ENCODE data around the gene GJD4. TPM values are rescaled to one million over a fixed set of nuclear protein-coding genes. Genes with fewer than 3 reads are reported as not detected.

Gene GJD4
- total RNA-seq, 8 experiments from 2014 or later = 0.62 TPM; not detected in 7

DNA sequence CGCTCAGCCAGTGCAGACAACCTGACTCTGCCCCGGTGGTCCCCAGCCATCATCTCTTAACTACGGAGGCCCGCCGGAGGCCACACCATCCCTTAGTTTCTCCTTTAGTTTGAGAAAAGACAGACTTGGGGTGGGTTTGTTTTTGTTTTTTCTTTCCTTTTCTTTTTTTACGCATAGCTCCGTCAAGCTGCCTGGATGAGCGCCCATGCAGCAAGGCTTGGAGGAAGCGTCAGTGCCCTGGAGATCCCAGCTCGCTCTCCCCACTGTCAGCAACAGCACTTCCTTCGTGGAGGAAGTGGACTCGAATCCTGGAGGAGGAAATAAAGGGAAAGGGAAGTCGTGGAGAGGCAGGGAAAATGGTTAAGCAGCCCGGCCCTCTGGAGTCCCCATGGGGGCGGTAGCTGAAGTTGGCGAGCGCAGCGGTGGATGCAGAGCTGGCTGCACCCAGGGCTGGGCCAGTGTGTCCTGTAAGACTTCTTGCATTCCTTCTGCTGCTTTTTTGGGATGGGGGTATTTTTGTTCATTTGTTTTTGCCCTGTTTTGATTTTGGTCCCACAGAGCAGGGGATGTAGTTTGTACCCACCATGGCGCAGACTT, 35.9 kb upstream of the GJD4 start:
- Histone ChIP-seq H3K27ac (no peak overlapping the region), H3K4me3 (no peak overlapping the region), H3K4me1 (replicated peaks in 1 of 2) (no peaks in the 10 kb centered on the region)
- in situ Hi-C loops (cut with MboI; ENCODE audit: low pct_unique_long_range_greater_than_20kb in 2 of 9, low sequenced_read_pairs in 9 of 9, unreplicated experiment in 9 of 9) = loop anchor here in 1 of 9 experiments (25.0 kb wide), 1 partner anchor 332 kb away; no protein-coding TSS in a partner anchor
- ATAC-seq (replicated peaks in 6 of 8) = no peak
- WGBS, 10 experiments = 75 to 100% (median 94%) methylated on average over 1 to 17 of the region's 19 CpGs

DNA sequence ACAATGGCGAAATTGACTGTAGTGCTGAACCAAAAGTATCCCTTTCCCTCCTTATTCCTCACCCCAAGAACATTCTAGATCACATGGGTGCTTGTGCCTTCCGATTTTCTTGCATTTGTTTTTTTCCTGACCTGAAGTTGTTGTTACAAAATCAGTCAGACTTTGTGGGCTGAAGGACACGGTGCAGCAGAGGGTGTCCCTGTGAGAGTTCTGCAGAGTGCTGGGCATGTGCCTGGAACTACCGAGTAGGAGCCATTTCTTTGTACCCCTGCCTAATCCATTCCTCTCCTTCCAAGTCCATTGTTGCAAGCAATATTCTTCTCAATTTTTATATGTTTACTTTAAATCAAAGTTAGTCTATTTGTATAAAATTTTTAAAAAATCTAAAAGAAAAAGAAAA, 35.3 kb upstream of the GJD4 start:
- 48 to 95% (median 89%) methylated on average over 2 to 4 of the region's 4 CpGs; no CpG with 5 or more reads in 1 of the 10 experiments for WGBS, 10 experiments
- H3K4me3 ChIP-seq = no peak overlapping the region
- H3K4me1 ChIP-seq (replicated peaks in 1 of 2) = no peaks in the 10 kb centered on the region
- ATAC-seq (replicated peaks in 6 of 8) = no peak
- no peak overlapping the region for H3K27ac ChIP-seq
- in situ Hi-C loops (cut with MboI; ENCODE audit: low pct_unique_long_range_greater_than_20kb in 2 of 9, low sequenced_read_pairs in 9 of 9, unreplicated experiment in 9 of 9) = loop anchor here in 1 of 9 experiments (25.0 kb wide), 1 partner anchor 333 kb away; no protein-coding TSS in a partner anchor

DNA sequence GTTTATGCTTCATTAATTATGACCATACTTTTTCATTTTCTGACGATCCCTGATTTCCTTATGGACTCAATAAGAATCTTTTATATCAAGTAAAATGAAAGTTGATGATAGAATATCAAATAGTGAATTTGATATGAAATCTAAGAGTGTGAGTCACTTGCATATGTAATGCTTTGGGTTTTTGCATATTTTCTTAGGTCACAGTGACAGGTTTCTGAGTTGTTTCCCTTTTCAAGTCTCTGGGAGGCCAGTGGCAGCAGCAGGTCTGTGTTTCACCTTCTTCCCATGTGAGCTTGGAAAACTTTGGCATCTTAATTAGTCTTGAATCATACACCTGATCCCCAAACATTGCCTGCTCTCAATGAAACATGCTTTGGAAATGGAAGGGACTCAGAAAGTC, 34.7 kb upstream of the GJD4 start:
- Histone ChIP-seq H3K27ac (no peak overlapping the region), H3K4me1 (replicated peaks in 1 of 2) (no peaks in the 10 kb centered on the region), H3K4me3 (no peak overlapping the region)
- peak in 2 of 8 experiments; percentile 62 to 89 for ATAC-seq (replicated peaks in 6 of 8)
- in situ Hi-C loops (cut with MboI; ENCODE audit: low pct_unique_long_range_greater_than_20kb in 2 of 9, low sequenced_read_pairs in 9 of 9, unreplicated experiment in 9 of 9) = loop anchor here in 1 of 9 experiments (25.0 kb wide), 1 partner anchor 333 kb away; no protein-coding TSS in a partner anchor
- 0 to 100% (median 86%) methylated on average over 1 of the region's 1 CpG; no CpG with 5 or more reads in 1 of the 10 experiments for WGBS, 10 experiments

DNA sequence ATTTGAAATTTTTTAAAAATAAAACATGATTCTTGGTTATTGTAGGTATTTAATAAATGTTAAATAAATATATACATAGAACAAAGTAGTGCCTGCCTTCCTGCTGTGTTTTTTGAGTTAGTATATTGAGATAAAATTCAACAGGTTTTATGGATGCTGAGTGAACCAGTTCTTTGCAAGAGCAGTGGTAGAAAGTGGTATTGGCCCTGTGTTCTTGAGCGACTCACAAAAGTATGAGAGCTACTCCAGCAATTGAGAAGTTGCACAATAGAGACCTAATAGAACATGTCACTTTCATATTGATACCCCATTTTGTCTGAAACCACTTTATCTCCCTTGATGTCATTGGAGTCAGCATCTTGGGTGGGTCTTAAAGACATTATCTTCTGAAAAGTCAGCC, 32.6 kb upstream of the GJD4 start:
- Histone ChIP-seq H3K27ac (no peak overlapping the region), H3K4me1 (replicated peaks in 1 of 2) (no peaks in the 10 kb centered on the region), H3K4me3 (no peak overlapping the region)
- no peak for ATAC-seq (replicated peaks in 6 of 8)
- in situ Hi-C loops (cut with MboI; ENCODE audit: low pct_unique_long_range_greater_than_20kb in 2 of 9, low sequenced_read_pairs in 9 of 9, unreplicated experiment in 9 of 9) = loop anchor here in 1 of 9 experiments (25.0 kb wide), 1 partner anchor 335 kb away; no protein-coding TSS in a partner anchor
- WGBS, 10 experiments = 83 to 100% (median 95%) methylated on average over 1 of the region's 1 CpG; no CpG with 5 or more reads in 4 of the 10 experiments

DNA sequence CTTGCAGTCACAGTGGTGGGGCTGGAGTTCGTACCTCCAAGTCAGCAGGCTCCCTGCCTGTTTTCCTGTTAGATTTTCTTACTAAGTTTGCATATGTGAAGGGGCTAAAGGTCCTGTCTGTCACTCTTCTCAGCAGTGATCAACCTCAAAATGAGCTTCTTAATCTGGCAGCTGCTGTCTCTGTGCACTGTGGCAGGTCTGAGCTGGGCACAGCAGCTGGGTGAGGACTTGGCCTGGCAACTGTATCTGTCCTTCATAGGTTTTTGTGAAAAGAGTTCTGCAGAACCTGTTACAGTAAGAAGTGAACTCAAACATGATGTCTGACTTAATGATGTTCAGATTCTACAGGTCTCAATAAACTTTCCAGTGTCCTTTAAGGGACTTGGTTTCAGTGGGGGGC, 31.3 kb upstream of the GJD4 start:
- WGBS, 10 experiments = 80 to 100% (median 100%) methylated on average over 1 of the region's 1 CpG; no CpG with 5 or more reads in 6 of the 10 experiments
- in situ Hi-C loops (cut with MboI; ENCODE audit: low pct_unique_long_range_greater_than_20kb in 2 of 9, low sequenced_read_pairs in 9 of 9, unreplicated experiment in 9 of 9) = loop anchor here in 1 of 9 experiments (25.0 kb wide), 1 partner anchor 336 kb away; no protein-coding TSS in a partner anchor
- no peak overlapping the region for H3K27ac ChIP-seq
- no peak overlapping the region for H3K4me3 ChIP-seq
- H3K4me1 ChIP-seq (replicated peaks in 1 of 2) = no peaks in the 10 kb centered on the region
- no peak for ATAC-seq (replicated peaks in 6 of 8)

DNA sequence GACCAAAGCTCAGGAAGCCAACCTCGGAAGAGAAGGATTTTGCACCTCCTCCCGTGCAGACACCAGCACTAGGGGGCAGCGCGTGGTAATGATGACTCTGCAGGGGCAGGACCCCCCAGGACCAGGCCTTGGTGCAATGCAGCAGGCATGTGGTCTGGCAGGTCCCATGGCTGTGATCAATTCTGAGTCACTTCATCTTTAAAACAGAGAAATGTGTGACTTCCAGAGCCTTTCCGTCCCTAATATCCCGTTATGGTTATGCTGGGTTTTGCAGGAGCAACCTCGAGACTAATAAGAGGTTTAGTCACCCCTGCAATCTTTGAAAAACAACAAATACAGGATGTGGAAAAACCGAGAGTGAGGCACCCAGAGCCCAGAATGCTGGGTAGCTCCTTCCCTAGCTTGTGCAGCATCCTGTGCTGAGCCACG, 30.2 kb upstream of the GJD4 start:
- in situ Hi-C loops (cut with MboI; ENCODE audit: low pct_unique_long_range_greater_than_20kb in 2 of 9, low sequenced_read_pairs in 9 of 9, unreplicated experiment in 9 of 9) = loop anchor here in 1 of 9 experiments (25.0 kb wide), 1 partner anchor 338 kb away; no protein-coding TSS in a partner anchor
- Histone ChIP-seq H3K27ac (no peak overlapping the region), H3K4me1 (replicated peaks in 1 of 2) (no peaks in the 10 kb centered on the region), H3K4me3 (no peak overlapping the region)
- 20 to 94% (median 88%) methylated on average over 1 to 9 of the region's 9 CpGs; no CpG with 5 or more reads in 2 of the 10 experiments for WGBS, 10 experiments
- ATAC-seq (replicated peaks in 6 of 8) = no peak

DNA sequence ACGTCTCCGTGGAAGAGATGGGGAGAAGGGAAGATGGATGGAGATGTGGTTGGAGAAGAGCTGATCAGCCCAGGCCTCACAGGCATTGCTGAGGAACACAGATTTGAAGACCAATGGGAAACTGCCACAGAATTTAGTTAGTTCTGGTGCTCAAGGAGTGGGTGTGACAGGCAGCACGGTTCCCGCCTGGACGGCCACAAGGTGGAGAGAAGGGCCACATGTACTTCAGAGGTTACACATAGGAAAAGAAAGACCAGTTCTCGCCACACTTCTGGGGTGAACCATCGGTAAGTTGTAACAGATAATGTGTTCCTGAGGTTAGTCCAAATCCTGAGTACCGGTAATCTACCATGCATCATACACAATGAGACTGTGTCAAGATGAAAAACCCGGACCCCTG, 29.5 kb upstream of the GJD4 start:
- H3K4me3 ChIP-seq = no peak overlapping the region
- in situ Hi-C loops (cut with MboI; ENCODE audit: low pct_unique_long_range_greater_than_20kb in 2 of 9, low sequenced_read_pairs in 9 of 9, unreplicated experiment in 9 of 9) = no loop called here
- ATAC-seq (replicated peaks in 6 of 8) = no peak
- H3K4me1 ChIP-seq (replicated peaks in 1 of 2) = no peaks in the 10 kb centered on the region
- WGBS, 10 experiments = 87 to 100% (median 96%) methylated on average over 2 to 9 of the region's 9 CpGs; no CpG with 5 or more reads in 3 of the 10 experiments
- no peak overlapping the region for H3K27ac ChIP-seq

DNA sequence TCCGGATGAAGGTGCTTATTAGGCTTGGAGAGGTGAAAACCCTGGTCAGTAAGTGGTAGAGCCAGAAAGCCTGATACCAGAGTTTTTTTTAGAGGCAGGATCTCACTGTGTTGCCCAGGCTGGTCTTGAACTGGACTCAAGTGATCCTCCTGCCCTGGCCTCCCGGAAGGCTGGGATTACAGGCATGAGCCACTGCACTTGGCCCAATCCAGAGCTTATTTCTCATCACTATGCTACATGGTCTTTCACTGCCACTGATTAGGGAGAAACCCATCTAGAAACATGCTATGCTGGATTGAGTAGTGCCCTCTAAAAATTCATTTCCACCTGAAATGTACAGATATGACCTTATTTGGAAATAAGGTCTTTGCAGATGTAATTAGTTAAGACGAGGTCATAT, 28.4 kb upstream of the GJD4 start:
- H3K4me1 ChIP-seq (replicated peaks in 1 of 2) = no peaks in the 10 kb centered on the region
- ATAC-seq (replicated peaks in 6 of 8) = no peak
- in situ Hi-C loops (cut with MboI; ENCODE audit: low pct_unique_long_range_greater_than_20kb in 2 of 9, low sequenced_read_pairs in 9 of 9, unreplicated experiment in 9 of 9) = no loop called here
- 86 to 100% (median 100%) methylated on average over 1 to 2 of the region's 3 CpGs; no CpG with 5 or more reads in 3 of the 10 experiments for WGBS, 10 experiments
- no peak overlapping the region for H3K27ac ChIP-seq
- no peak overlapping the region for H3K4me3 ChIP-seq

DNA sequence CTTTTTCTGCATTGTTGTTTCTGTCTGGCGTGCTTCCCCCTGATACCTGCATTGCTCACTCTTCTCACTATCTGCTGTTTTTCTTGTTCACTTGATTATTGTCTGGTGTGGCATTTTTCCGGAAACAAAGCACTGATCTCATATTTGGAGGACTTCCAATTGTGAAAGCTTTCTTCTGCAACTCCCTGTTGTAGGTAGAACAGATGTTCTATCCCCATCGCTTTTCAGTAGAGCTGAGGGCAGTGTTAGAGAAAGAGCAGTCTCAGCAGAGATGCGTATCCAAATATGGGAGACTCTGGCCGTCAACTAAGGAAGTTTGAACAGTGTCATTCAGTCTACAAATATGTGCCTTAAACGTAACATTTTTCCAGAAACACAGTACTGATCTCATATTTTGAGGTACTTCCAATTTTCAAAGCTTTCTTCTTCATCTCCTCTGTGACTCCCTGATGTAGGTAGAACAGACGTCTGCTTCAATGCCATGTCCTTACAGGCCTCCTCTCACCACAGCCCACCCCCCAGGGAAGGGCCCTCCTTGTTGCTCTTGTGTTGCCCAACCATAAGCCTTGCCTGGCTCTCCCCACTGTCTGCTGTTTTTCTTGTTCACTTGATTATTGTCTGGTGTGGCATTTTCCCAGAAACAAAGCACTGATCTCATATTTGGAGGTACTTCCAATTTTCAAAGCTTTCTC, 27.1 kb upstream of the GJD4 start:
- Histone ChIP-seq H3K4me1 (replicated peaks in 1 of 2) (no peaks in the 10 kb centered on the region), H3K4me3 (no peak overlapping the region), H3K27ac (no peak overlapping the region)
- in situ Hi-C loops (cut with MboI; ENCODE audit: low pct_unique_long_range_greater_than_20kb in 2 of 9, low sequenced_read_pairs in 9 of 9, unreplicated experiment in 9 of 9) = no loop called here
- ATAC-seq (replicated peaks in 6 of 8) = peak in 2 of 8 experiments; percentile 39 to 55
- 3 to 100% (median 80%) methylated on average over 1 to 7 of the region's 7 CpGs for WGBS, 10 experiments

DNA sequence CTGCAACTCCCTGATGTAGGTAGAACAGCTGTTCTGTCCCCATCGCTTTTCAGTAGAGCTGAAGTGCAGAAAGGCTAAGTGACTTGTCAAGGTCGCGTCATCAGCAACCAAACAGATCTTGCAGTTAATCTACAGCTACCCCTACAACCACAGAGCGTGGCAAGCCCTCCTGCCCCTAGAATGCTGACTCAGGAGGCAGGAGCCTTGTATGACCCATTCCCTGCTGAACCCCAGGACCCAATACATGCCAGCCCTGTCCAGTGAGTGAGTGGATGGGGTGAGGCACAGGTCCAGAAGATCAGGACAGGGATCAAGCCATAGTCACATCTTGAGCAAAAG, 26.6 kb upstream of the GJD4 start:
- in situ Hi-C loops (cut with MboI; ENCODE audit: low pct_unique_long_range_greater_than_20kb in 2 of 9, low sequenced_read_pairs in 9 of 9, unreplicated experiment in 9 of 9) = no loop called here
- Histone ChIP-seq H3K27ac (no peak overlapping the region), H3K4me3 (no peak overlapping the region), H3K4me1 (replicated peaks in 1 of 2) (no peaks in the 10 kb centered on the region)
- WGBS, 10 experiments = 58 to 100% (median 100%) methylated on average over 1 to 3 of the region's 4 CpGs; no CpG with 5 or more reads in 6 of the 10 experiments
- no peak for ATAC-seq (replicated peaks in 6 of 8)

DNA sequence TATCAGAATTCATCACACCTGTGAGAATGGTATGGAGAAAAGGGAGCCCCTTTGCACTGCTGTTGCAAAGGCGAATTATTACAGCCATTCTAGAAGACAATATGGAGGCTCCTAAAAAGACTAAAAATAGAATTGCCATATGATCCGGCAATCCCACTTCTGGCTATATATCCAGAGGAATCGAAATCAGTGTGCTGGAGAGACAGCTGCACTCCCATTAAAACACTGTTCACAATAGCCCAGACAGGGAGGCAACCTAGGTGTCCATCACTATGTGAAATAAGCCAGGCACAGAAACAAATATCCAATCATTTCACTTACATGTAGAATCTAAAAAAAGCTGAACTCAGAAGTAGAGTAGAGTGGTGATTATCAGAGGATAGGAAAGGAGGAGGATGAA, 26.0 kb upstream of the GJD4 start:
- ATAC-seq (replicated peaks in 6 of 8) = no peak
- no peak overlapping the region for H3K27ac ChIP-seq

DNA sequence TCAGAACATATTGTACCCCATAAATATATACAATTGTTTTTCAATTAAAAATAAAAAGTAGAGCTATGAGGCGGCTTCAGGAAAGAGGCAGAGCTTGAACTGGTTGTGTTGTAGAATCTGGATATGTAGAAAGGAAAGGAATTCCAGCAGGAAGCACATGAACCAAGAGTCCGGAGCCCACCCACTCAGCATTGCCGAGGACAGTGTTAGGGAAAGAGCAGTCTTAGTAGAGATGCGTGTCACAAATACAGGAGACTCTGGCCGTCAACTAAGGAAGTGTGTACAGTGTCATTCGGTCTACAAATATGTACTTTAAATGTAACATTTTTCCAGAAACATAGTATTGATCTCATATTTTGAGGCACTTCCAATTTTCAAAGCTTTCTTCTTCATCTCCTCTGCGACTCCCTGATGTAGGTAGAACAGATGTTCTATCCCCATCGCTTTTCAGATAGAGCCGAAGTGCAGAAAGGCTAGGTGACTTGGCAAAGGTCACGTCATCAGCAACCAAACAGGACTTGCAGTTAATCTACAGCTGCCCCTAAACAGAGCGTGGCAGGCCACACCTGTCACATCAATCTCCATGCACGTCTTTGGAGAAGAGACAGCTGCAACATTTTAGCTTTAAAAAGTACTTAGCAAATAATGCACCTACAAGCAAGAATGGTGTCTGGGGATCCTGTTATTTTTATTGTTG, 25.3 kb upstream of the GJD4 start:
- Histone ChIP-seq H3K4me1 (replicated peaks in 1 of 2) (no peaks in the 10 kb centered on the region), H3K4me3 (no peak overlapping the region), H3K27ac (no peak overlapping the region)
- in situ Hi-C loops (cut with MboI; ENCODE audit: low pct_unique_long_range_greater_than_20kb in 2 of 9, low sequenced_read_pairs in 9 of 9, unreplicated experiment in 9 of 9) = no loop called here
- WGBS, 10 experiments = 48 to 100% (median 86%) methylated on average over 1 to 10 of the region's 12 CpGs; no CpG with 5 or more reads in 1 of the 10 experiments
- no peak for ATAC-seq (replicated peaks in 6 of 8)

More for the DNA sequence above, 26.0 kb upstream of the GJD4 start:
- in situ Hi-C loops (cut with MboI; ENCODE audit: low pct_unique_long_range_greater_than_20kb in 2 of 9, low sequenced_read_pairs in 9 of 9, unreplicated experiment in 9 of 9) = no loop called here
- Histone ChIP-seq H3K4me1 (replicated peaks in 1 of 2) (no peaks in the 10 kb centered on the region), H3K4me3 (no peak overlapping the region)
- 17 to 100% (median 81%) methylated on average over 1 to 3 of the region's 3 CpGs; no CpG with 5 or more reads in 4 of the 10 experiments for WGBS, 10 experiments

DNA sequence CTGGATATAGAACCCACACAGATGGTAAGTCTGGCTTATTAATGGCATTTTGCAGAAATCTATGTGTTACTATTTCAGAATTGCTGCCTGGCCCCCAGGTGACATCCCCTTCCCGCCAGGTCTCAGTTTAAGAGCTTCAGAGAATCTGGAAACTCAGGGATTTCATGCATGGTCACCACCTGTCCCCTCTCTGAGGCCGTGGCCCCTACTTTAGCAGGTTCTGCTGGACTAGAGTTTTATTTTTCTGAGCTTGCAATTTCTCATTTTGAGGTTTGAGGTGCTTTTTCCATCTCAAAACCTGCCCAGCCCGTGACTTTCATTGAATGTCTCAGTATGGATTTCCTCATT, 24.7 kb upstream of the GJD4 start:
- 37 to 100% (median 86%) methylated on average over 1 to 3 of the region's 3 CpGs for WGBS, 10 experiments
- no peak for ATAC-seq (replicated peaks in 6 of 8)
- Histone ChIP-seq H3K4me1 (replicated peaks in 1 of 2) (no peaks in the 10 kb centered on the region), H3K27ac (no peak overlapping the region), H3K4me3 (no peak overlapping the region)
- in situ Hi-C loops (cut with MboI; ENCODE audit: low pct_unique_long_range_greater_than_20kb in 2 of 9, low sequenced_read_pairs in 9 of 9, unreplicated experiment in 9 of 9) = no loop called here
